Transverse colon (tissue), 3 donors: ENCODE measurements around the gene ALOX5AP.

Source experiments
- EP300 ChIP-seq: sonication (generic); formaldehyde crosslinking; IDR thresholded peaks from one replicate; pipeline ENCODE4 v1.6.1; 2017; ENCODE audit warnings: antibody characterized with exemption, low read depth
- POLR2A ChIP-seq: fragments of 450-650 bp; IDR thresholded peaks from one replicate; pipeline ENCODE4 v1.6.1; 2016; ENCODE audit warnings: antibody characterized with exemption, mild to moderate bottlenecking, moderate library complexity
- TF ChIP-seq, protein P1 (sequence below), 5 experiments: fragments of 200-600 bp in 3 of 5; fragments of 450-650 bp in 2 of 5; sonication (generic) in 3 of 5; IDR thresholded peaks; 1 replicate in 2 of 5; 2 replicates in 3 of 5; pipeline ENCODE4 v1.5.1; 2016 to 2017; ENCODE audit warnings: antibody characterized with exemption in 5 of 5, inconsistent platforms in 3 of 5, mild to moderate bottlenecking in 2 of 5, moderate library complexity in 1 of 5

DNA sequence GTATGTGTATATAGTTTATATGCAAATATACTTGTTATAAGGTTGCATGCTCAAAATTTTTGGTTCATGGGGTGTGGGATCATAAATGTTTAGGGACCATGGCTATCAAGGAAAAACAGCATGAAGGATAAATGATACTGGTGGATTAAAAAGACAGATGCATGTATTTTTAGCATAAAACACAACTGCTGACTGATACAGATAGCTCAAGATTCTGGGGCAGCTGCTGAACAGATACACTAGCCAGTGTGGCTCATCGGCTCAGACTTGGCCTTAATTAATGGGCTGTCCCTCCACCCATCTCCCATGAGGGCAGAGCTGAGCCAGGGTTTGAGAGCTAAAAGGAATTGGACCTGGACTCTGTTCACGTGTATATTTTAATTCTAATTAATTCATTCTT, 11.4 kb downstream of the ALOX5AP start:
- TF ChIP-seq, protein P1, sequence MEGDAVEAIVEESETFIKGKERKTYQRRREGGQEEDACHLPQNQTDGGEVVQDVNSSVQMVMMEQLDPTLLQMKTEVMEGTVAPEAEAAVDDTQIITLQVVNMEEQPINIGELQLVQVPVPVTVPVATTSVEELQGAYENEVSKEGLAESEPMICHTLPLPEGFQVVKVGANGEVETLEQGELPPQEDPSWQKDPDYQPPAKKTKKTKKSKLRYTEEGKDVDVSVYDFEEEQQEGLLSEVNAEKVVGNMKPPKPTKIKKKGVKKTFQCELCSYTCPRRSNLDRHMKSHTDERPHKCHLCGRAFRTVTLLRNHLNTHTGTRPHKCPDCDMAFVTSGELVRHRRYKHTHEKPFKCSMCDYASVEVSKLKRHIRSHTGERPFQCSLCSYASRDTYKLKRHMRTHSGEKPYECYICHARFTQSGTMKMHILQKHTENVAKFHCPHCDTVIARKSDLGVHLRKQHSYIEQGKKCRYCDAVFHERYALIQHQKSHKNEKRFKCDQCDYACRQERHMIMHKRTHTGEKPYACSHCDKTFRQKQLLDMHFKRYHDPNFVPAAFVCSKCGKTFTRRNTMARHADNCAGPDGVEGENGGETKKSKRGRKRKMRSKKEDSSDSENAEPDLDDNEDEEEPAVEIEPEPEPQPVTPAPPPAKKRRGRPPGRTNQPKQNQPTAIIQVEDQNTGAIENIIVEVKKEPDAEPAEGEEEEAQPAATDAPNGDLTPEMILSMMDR (IDR thresholded peaks at IDR 0.05): no peak
- TF ChIP-seq POLR2A (no peak), EP300 (no peak)
